IMR-90 (cell line): ENCODE results near the gene HOXD10. TPM values are rescaled to one million over a fixed set of nuclear protein-coding genes. Genes with fewer than 3 reads are reported as not detected.

ENCODE experiments used
- ATAC-seq: fragments of 200-7000 bp; cut with Tn5 transposase; 2 replicates; pipeline ENCODE4 v1.9.1; 2020; ENCODE audit warnings: low read depth, mild to moderate bottlenecking, moderate library complexity
- BruUV-seq: library from RNA; stranded (reverse); fragments of 400-500 nt; replicated peaks from 2 replicates; lab custom pipeline; 2021; lab: Mats Ljungman, UMichigan
- CTCF ChIA-PET: fragments of 300-600 bp; formaldehyde crosslinking; extraction: SDS; loops from one replicate; lab custom pipeline; 2021; ENCODE audit warnings: antibody characterized with exemption; lab: Yijun Ruan, JAX
- POLR2A ChIA-PET: fragments of 300-600 bp; sonication (Branson Sonifier 250); formaldehyde crosslinking; loops from one replicate; lab custom pipeline; 2022; ENCODE audit warnings: antibody characterized with exemption; ENCODE audit not compliant: unreplicated experiment; lab: Charles Lee
- DNase-seq: peaks from one replicate; pipeline ENCODE4 v3.0.0; 2013
- H2AFZ ChIP-seq: replicated peaks from 2 replicates; pipeline ENCODE3; 2013; ENCODE audit warnings: low read length, mild to moderate bottlenecking; ENCODE audit not compliant: poor library complexity
- H2AK5ac ChIP-seq: 2 replicates; pipeline ENCODE4 v1.6.1; 2013; ENCODE audit warnings: low read depth, low read length, inconsistent platforms
- H2AK9ac ChIP-seq: replicated peaks from 2 replicates; pipeline ENCODE3; 2013; ENCODE audit warnings: mild to moderate bottlenecking, low read depth, low read length, moderate library complexity; ENCODE audit not compliant: poor library complexity
- H2BK120ac ChIP-seq: 2 replicates; pipeline ENCODE4 v1.6.1; 2013; ENCODE audit warnings: low read depth, low read length, inconsistent platforms
- H2BK15ac ChIP-seq: 3 replicates; pipeline ENCODE4 v1.6.1; 2013; ENCODE audit warnings: low read depth, low read length, inconsistent platforms
- H2BK20ac ChIP-seq: 2 replicates; pipeline ENCODE4 v1.6.1; 2013; ENCODE audit warnings: low read depth, mild to moderate bottlenecking, inconsistent platforms, low read length, moderate library complexity
- H2BK5ac ChIP-seq: 2 replicates; pipeline ENCODE4 v1.6.1; 2013; ENCODE audit warnings: mild to moderate bottlenecking, low read depth, low read length, inconsistent platforms; ENCODE audit not compliant: poor library complexity, severe bottlenecking
- H3K14ac ChIP-seq: replicated peaks from 2 replicates; pipeline ENCODE4 v1.6.1; 2013; ENCODE audit warnings: low read depth, low read length, inconsistent platforms
- H3K18ac ChIP-seq: 2 replicates; pipeline ENCODE4 v1.6.1; 2013; ENCODE audit warnings: low read depth, low read length, control low read depth
- H3K23ac ChIP-seq: 2 replicates; pipeline ENCODE4 v1.6.1; 2013; ENCODE audit warnings: low read depth, low read length, inconsistent platforms
- H3K27ac ChIP-seq: 2 replicates; pipeline ENCODE4 v1.5.1; 2013; ENCODE audit warnings: mild to moderate bottlenecking, control low read depth, low read length; ENCODE audit not compliant: insufficient read depth
- H3K27me3 ChIP-seq: 2 replicates; pipeline ENCODE4 v1.6.1; 2013; ENCODE audit warnings: low read length; ENCODE audit not compliant: control insufficient read depth, insufficient read depth
- H3K36me3 ChIP-seq: 2 replicates; pipeline ENCODE4 v1.6.1; 2013; ENCODE audit warnings: low read length, mixed read lengths; ENCODE audit not compliant: control insufficient read depth, insufficient read depth
- H3K4ac ChIP-seq: 2 replicates; pipeline ENCODE4 v1.6.1; 2013; ENCODE audit warnings: low read depth, low read length, inconsistent platforms
- H3K4me1 ChIP-seq: 2 replicates; pipeline ENCODE4 v1.6.1; 2013; ENCODE audit warnings: low read length, mixed read lengths; ENCODE audit not compliant: control insufficient read depth, insufficient read depth
- H3K4me2 ChIP-seq: 2 replicates; pipeline ENCODE4 v1.6.1; 2013; ENCODE audit warnings: low read depth, mild to moderate bottlenecking, control low read depth, low read length, moderate library complexity
- H3K4me3 ChIP-seq: 2 replicates; pipeline ENCODE4 v1.5.1; 2013; ENCODE audit warnings: low read depth, mild to moderate bottlenecking, control low read depth, low read length, moderate library complexity; ENCODE audit not compliant: insufficient read depth
- H3K56ac ChIP-seq: 2 replicates; pipeline ENCODE4 v1.6.1; 2013; ENCODE audit warnings: low read length, inconsistent platforms; ENCODE audit not compliant: insufficient read depth; ENCODE audit errors: extremely low read depth
- H3K79me1 ChIP-seq, 2 experiments: 2 replicates each; pipeline ENCODE4 v1.6.1; 2013; ENCODE audit warnings: low read length in 2 of 2, inconsistent platforms in 1 of 2, low read depth in 1 of 2
- H3K9ac ChIP-seq: 2 replicates; pipeline ENCODE4 v1.6.1; 2013; ENCODE audit warnings: low read depth, low read length, control low read depth
- H3K9me1 ChIP-seq: 2 replicates; pipeline ENCODE4 v1.6.1; 2013; ENCODE audit warnings: low read length, inconsistent platforms; ENCODE audit not compliant: insufficient read depth
- H3K9me3 ChIP-seq: 2 replicates; pipeline ENCODE4 v1.6.1; 2013; ENCODE audit warnings: low read length; ENCODE audit not compliant: control insufficient read depth, insufficient read depth
- H4K20me1 ChIP-seq: 2 replicates; pipeline ENCODE4 v1.6.1; 2013; ENCODE audit warnings: low read length, inconsistent platforms; ENCODE audit not compliant: insufficient read depth
- H4K5ac ChIP-seq: 2 replicates; pipeline ENCODE4 v1.6.1; 2013; ENCODE audit warnings: mild to moderate bottlenecking, low read depth, low read length, control low read depth
- H4K8ac ChIP-seq, 2 experiments: 2 replicates each; pipeline ENCODE4 v1.6.1; 2013; ENCODE audit warnings: low read depth in 2 of 2, low read length in 2 of 2, control low read depth in 1 of 2, inconsistent platforms in 1 of 2
- H4K91ac ChIP-seq: 2 replicates; pipeline ENCODE4 v1.6.1; 2013; ENCODE audit warnings: low read depth, low read length, inconsistent platforms; ENCODE audit not compliant: insufficient read depth
- BHLHE40 ChIP-seq: fragments of 150-350 bp; IDR thresholded peaks from 2 replicates; pipeline ENCODE4 v1.6.1; 2016; ENCODE audit warnings: mild to moderate bottlenecking, low read depth, low read length
- CEBPB ChIP-seq: IDR thresholded peaks from 2 replicates; pipeline ENCODE4 v1.6.1; 2012; ENCODE audit warnings: low read depth, low read length, improper control_type of control experiment
- FOS ChIP-seq: fragments of 150-350 bp; IDR thresholded peaks from 2 replicates; pipeline ENCODE4 v1.6.1; 2016; ENCODE audit warnings: low read depth, low read length
- MAFK ChIP-seq: IDR thresholded peaks from 2 replicates; pipeline ENCODE4 v1.6.1; 2012; ENCODE audit warnings: low read depth, low read length, improper control_type of control experiment
- MAZ ChIP-seq: IDR thresholded peaks from 2 replicates; pipeline ENCODE4 v1.6.1; 2012; ENCODE audit warnings: low read depth, mild to moderate bottlenecking, low read length, improper control_type of control experiment, moderate library complexity, borderline replicate concordance
- MXI1 ChIP-seq: IDR thresholded peaks from 2 replicates; pipeline ENCODE4 v1.6.1; 2012; ENCODE audit warnings: low read depth, mild to moderate bottlenecking, low read length, moderate library complexity, borderline replicate concordance
- NFE2L2 ChIP-seq: fragments of 150-350 bp; IDR thresholded peaks from 2 replicates; pipeline ENCODE4 v1.6.1; 2016; ENCODE audit warnings: low read depth, mild to moderate bottlenecking, low read length
- POLR2A ChIP-seq: IDR thresholded peaks from 2 replicates; pipeline ENCODE4 v1.6.1; 2012; ENCODE audit warnings: mild to moderate bottlenecking, low read depth, low read length
- RFX5 ChIP-seq: IDR thresholded peaks from 2 replicates; pipeline ENCODE4 v1.8.0; 2012; ENCODE audit warnings: low read depth, mild to moderate bottlenecking, low read length, moderate library complexity
- USF2 ChIP-seq: fragments of 150-350 bp; IDR thresholded peaks from 2 replicates; pipeline ENCODE4 v1.6.1; 2017; ENCODE audit warnings: mild to moderate bottlenecking, antibody characterized with exemption, low read length, low read depth
- WGBS, 2 experiments: methylation state at CpG; one replicate each; pipeline versions ENCODE4 v1.1.5 to v1.1.7; 2013; ENCODE audit warnings: missing lambda C conversion rate in 2 of 2; ENCODE audit not compliant: insufficient read length in 1 of 2; ENCODE audit errors: extremely low coverage in 2 of 2; 5-methylcytosine and 5-hydroxymethylcytosine counted together
- dilution Hi-C: fragments of 300-500 bp; cut with HindIII; formaldehyde crosslinking; loops from one replicate; pipeline ENCODE4 v1.14.3; 2018; ENCODE audit warnings: low sequenced_read_pairs; ENCODE audit not compliant: unreplicated experiment
- in situ Hi-C: fragments of 300-500 bp; cut with MboI; formaldehyde crosslinking; loops from 3 replicates; pipeline ENCODE4 v1.14.3; 2019; ENCODE audit warnings: low sequenced_read_pairs, inconsistent platforms, mixed read lengths
- intact Hi-C: fragments of 100-400 bp; cut with micrococcal nuclease; formaldehyde crosslinking; loops from 2 replicates; pipeline ENCODE4 v1.10.0; 2022
- polyA plus RNA-seq, 3 experiments: library from polyadenylated mRNA; depleted of rRNA; stranded (reverse); fragments of >200 nt; gene quantifications; 2 replicates each; pipeline ENCODE4 v1.2.3, GENCODE V29; 2012; ENCODE audit warnings: low replicate concordance in 1 of 3
- total RNA-seq: library from RNA; depleted of rRNA; stranded (reverse); fragments of >200 nt; gene quantifications from 2 replicates; pipeline ENCODE4 v1.2.3, GENCODE V29; 2012
- TF ChIP-seq, protein P1 (sequence below): fragments of 150-350 bp; IDR thresholded peaks from 2 replicates; pipeline ENCODE4 v1.6.1; 2016; ENCODE audit warnings: low read depth, mild to moderate bottlenecking, low read length, moderate library complexity, borderline replicate concordance

The HOXD10 gene
- total and polyA plus RNA-seq, 2 of the 4 experiments (the other 2 are of a cell fraction), result not detected

DNA sequence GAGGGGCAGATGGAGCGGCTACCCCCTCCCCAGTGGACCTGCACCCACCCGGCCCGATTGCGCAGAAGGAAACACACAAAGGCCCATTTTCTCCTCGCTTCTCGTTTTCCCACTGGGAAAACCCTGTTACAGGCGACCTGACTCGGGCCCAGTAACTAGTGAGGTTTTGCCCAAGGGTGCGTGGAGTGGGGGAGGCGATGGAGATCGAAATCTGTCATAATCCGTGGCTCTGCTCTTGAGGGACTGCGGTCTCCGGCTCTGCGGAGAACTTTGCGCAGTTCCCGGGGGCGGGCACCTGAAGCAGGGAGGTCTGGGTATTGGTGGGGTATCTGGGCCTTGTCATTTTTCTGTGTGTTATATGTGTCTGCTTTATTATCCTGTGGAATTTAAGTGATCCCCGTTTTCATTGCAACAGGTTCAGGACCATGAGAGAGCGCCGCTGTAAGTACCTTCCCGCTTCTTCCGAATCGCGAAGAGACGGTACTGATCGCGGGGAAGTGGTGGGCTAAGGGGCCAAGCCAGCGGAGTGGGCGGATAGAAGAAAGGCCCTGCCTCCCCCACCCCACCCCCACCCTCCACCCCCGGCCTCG lies 30.7 kb downstream of the HOXD10 start:
- Histone ChIP-seq H3K9me1 (no peaks in the 10 kb centered on the region), H2BK5ac (no peak overlapping the region), H3K4me1 (no peaks in the 10 kb centered on the region), H3K36me3 (no peaks in the 10 kb centered on the region), H3K9me3 (peaks cover 8% of the 10 kb centered on the region; the same call in 1 of the 2 replicates), H2AK5ac (no peak overlapping the region), H3K23ac (no peak overlapping the region), H3K4ac (no peak overlapping the region), H2BK20ac (no peak overlapping the region), H4K20me1 (no peaks in the 10 kb centered on the region), H2AFZ (no peak overlapping the region), H3K4me2 (no peak overlapping the region), H4K91ac (no peak overlapping the region), H3K14ac (no peak overlapping the region), H3K4me3 (no peak overlapping the region), H3K56ac (no peak overlapping the region), H4K5ac (no peak overlapping the region), H3K79me1 (no peaks in the 10 kb centered on the region), H4K8ac (no peak overlapping the region), H3K27me3 (peaks cover 73% of the 10 kb centered on the region), H2BK120ac (no peak overlapping the region), H3K27ac (no peak overlapping the region), H2BK15ac (no peak overlapping the region), H3K18ac (no peak overlapping the region), H3K9ac (no peak overlapping the region), H2AK9ac (no peak overlapping the region)
- intact Hi-C loops (no loop called here), in situ Hi-C loops (no loop called here), dilution Hi-C loops (no loop called here)
- DNase-seq, result no peak
- POLR2A ChIA-PET, result no interaction called here
- ATAC-seq, result no peak
- CTCF ChIA-PET, result interaction anchor here (1.8 kb wide), 1 partner anchor 307 kb away, joined by 7 read pairs; no protein-coding TSS in a partner anchor
- no peak for TF ChIP-seq BHLHE40
- no peak for TF ChIP-seq MAZ
- no peak for TF ChIP-seq USF2
- TF ChIP-seq FOS, result no peak
- TF ChIP-seq, protein P1, sequence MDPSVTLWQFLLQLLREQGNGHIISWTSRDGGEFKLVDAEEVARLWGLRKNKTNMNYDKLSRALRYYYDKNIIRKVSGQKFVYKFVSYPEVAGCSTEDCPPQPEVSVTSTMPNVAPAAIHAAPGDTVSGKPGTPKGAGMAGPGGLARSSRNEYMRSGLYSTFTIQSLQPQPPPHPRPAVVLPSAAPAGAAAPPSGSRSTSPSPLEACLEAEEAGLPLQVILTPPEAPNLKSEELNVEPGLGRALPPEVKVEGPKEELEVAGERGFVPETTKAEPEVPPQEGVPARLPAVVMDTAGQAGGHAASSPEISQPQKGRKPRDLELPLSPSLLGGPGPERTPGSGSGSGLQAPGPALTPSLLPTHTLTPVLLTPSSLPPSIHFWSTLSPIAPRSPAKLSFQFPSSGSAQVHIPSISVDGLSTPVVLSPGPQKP, result no peak
- no peak for TF ChIP-seq CEBPB
- TF ChIP-seq MXI1, result no peak
- TF ChIP-seq RFX5, result no peak
- no peak for TF ChIP-seq MAFK
- TF ChIP-seq POLR2A, result no peak
- no peak for TF ChIP-seq NFE2L2
- WGBS, 2 experiments, result 0% methylated on average over 1 of the region's 32 CpGs; no CpG with 5 or more reads in 1 of the 2 experiments
- no TSS peak for BruUV-seq
